GM12878 (cell line): Measurements from ENCODE around the gene TEKT2. TPM values are rescaled to one million over a fixed set of nuclear protein-coding genes. Genes with fewer than 3 reads are reported as not detected.
A peak's percentile ranks its signal among the peaks of the same experiment; 100 is the strongest.

ENCODE experiments used
- ATAC-seq: fragments of 200-7000 bp; cut with Tn5 transposase; 3 replicates; pipeline ENCODE4 v1.9.1; 2020; ENCODE audit warnings: mild to moderate bottlenecking, moderate library complexity
- BruUV-seq: library from RNA; stranded (reverse); fragments of 400-500 nt; replicated peaks from 2 replicates; lab custom pipeline; 2021; lab: Mats Ljungman, UMichigan
- CTCF ChIA-PET: fragments of 300-600 bp; sonication (Branson Sonifier 250); formaldehyde crosslinking; extraction: SDS; loops from one replicate; lab custom pipeline; 2021; ENCODE audit warnings: inconsistent platforms; lab: Yijun Ruan, JAX
- POLR2A ChIA-PET: fragments of 350-600 bp; formaldehyde crosslinking; extraction: SDS; loops from one replicate; lab custom pipeline; 2021; ENCODE audit warnings: inconsistent platforms; lab: Charles Lee
- RAD21 ChIA-PET: fragments of 300-600 bp; sonication (Branson Sonifier 250); formaldehyde crosslinking; loops from one replicate; lab custom pipeline; 2023; ENCODE audit warnings: antibody characterized with exemption; ENCODE audit not compliant: unreplicated experiment; lab: Charles Lee
- SMC1A ChIA-PET: fragments of 300-600 bp; sonication (Branson Sonifier 250); formaldehyde crosslinking; loops from one replicate; lab custom pipeline; 2023; ENCODE audit not compliant: unreplicated experiment, uncharacterized antibody; lab: Charles Lee
- DNase-seq: peaks from one replicate; pipeline ENCODE4 v3.0.0-alpha.2; 2011; ENCODE audit warnings: low read depth, low spot score
- FAIRE-seq: peaks from 3 replicates; lab custom pipeline; 2011; peaks lifted over from hg19 to GRCh38; lab: Jason Lieb, UNC
- H2AFZ ChIP-seq: 2 replicates; pipeline ENCODE4 v1.6.0; 2011; ENCODE audit warnings: low read depth, low read length, control low read depth; ENCODE audit not compliant: control insufficient read depth
- H3K27ac ChIP-seq: 2 replicates; pipeline ENCODE4 v1.5.1; 2011; ENCODE audit warnings: control low read depth; ENCODE audit not compliant: control insufficient read depth, insufficient read depth
- H3K27me3 ChIP-seq, 2 experiments: replicated peaks in 1 of 2; 2 replicates each; pipeline versions ENCODE4 v1.6.0 to v1.6.1; 2011; ENCODE audit warnings: low read length in 1 of 2; ENCODE audit not compliant: control insufficient read depth in 2 of 2, insufficient read depth in 2 of 2
- H3K36me3 ChIP-seq, 2 experiments: 2 replicates each; pipeline ENCODE4 v1.5.1; 2011; ENCODE audit warnings: low read length in 1 of 2; ENCODE audit not compliant: control insufficient read depth in 2 of 2, insufficient read depth in 2 of 2
- H3K4me1 ChIP-seq: 2 replicates; pipeline ENCODE4 v1.6.1; 2011; ENCODE audit warnings: mild to moderate bottlenecking, low read length, moderate library complexity, mixed read lengths; ENCODE audit not compliant: control insufficient read depth, insufficient read depth
- H3K4me2 ChIP-seq: 2 replicates; pipeline ENCODE4 v1.6.0; 2011; ENCODE audit warnings: control low read depth; ENCODE audit not compliant: control insufficient read depth, insufficient read depth
- H3K4me3 ChIP-seq: fragments of 200-600 bp; sonication (generic); 2 replicates; pipeline ENCODE4 v1.5.1; 2016
- H3K79me2 ChIP-seq: 2 replicates; pipeline ENCODE4 v1.6.0; 2011; ENCODE audit warnings: low read length; ENCODE audit not compliant: control insufficient read depth, insufficient read depth
- H3K9ac ChIP-seq: 2 replicates; pipeline ENCODE4 v1.8.0; 2011; ENCODE audit warnings: low read length, control low read depth, mixed read lengths; ENCODE audit not compliant: control insufficient read depth, insufficient read depth
- H3K9me3 ChIP-seq: replicated peaks from 3 replicates; pipeline ENCODE4 v1.5.1; 2011; ENCODE audit warnings: mild to moderate bottlenecking, low read length; ENCODE audit not compliant: control insufficient read depth, insufficient read depth
- H4K20me1 ChIP-seq: 2 replicates; pipeline ENCODE4 v1.6.0; 2011; ENCODE audit not compliant: control insufficient read depth, insufficient read depth
- ATF3 ChIP-seq: IDR thresholded peaks from 2 replicates; pipeline ENCODE4 v1.6.1; 2011; ENCODE audit warnings: low read depth, mild to moderate bottlenecking, low read length, moderate library complexity, borderline replicate concordance; ENCODE audit errors: extremely low read depth
- BACH1 ChIP-seq: fragments of 450-650 bp; IDR thresholded peaks from 2 replicates; pipeline ENCODE4 v1.6.1; 2017; ENCODE audit warnings: mild to moderate bottlenecking, borderline replicate concordance
- EGR1 ChIP-seq, 2 experiments: IDR thresholded peaks; 1 replicate in 1 of 2; 2 replicates in 1 of 2; pipeline ENCODE4 v1.6.1; 2011 to 2012; ENCODE audit warnings: low read depth in 2 of 2, low read length in 2 of 2, borderline replicate concordance in 1 of 2, mild to moderate bottlenecking in 1 of 2, moderate library complexity in 1 of 2
- EP300 ChIP-seq, 2 experiments: fragments of 150-350 bp in 1 of 2; IDR thresholded peaks; 2 replicates each; pipeline ENCODE4 v1.6.1; 2011 to 2012; ENCODE audit warnings: low read depth in 2 of 2, low read length in 2 of 2, borderline replicate concordance in 1 of 2, improper control_type of control experiment in 1 of 2, inconsistent platforms in 1 of 2; ENCODE audit not compliant: control insufficient read depth in 1 of 2
- MEF2A ChIP-seq: IDR thresholded peaks from 2 replicates; pipeline ENCODE4 v1.6.1; 2011; ENCODE audit warnings: low read depth, mild to moderate bottlenecking, low read length, moderate library complexity; ENCODE audit not compliant: insufficient read depth
- RAD21 ChIP-seq: IDR thresholded peaks from 2 replicates; pipeline ENCODE4 v1.6.1; 2011; ENCODE audit warnings: mild to moderate bottlenecking, low read depth, low read length, moderate library complexity; ENCODE audit not compliant: insufficient read depth
- RB1 ChIP-seq: fragments of 450-650 bp; formaldehyde crosslinking; IDR thresholded peaks from 2 replicates; pipeline ENCODE4 v1.6.1; 2017; ENCODE audit warnings: mild to moderate bottlenecking, borderline replicate concordance
- ZNF217 ChIP-seq: fragments of 450-650 bp; IDR thresholded peaks from 2 replicates; pipeline ENCODE4 v1.6.1; 2017; ENCODE audit warnings: antibody characterized with exemption, mild to moderate bottlenecking
- WGBS: methylation state at CpG from one replicate; pipeline ENCODE4 v1.1.6; 2016; ENCODE audit warnings: low lambda C conversion rate; ENCODE audit not compliant: insufficient replicate concordance, insufficient coverage; ENCODE audit errors: missing lambda C conversion rate; 5-methylcytosine and 5-hydroxymethylcytosine counted together
- in situ Hi-C: fragments of 300-500 bp; cut with MboI; formaldehyde crosslinking; loops from 9 replicates; pipeline ENCODE4 v1.14.3; 2018; ENCODE audit warnings: mixed read lengths
- intact Hi-C: fragments of 100-400 bp; cut with micrococcal nuclease; formaldehyde crosslinking; loops from one replicate; pipeline ENCODE4 v1.14.2; 2022; ENCODE audit not compliant: unreplicated experiment
- polyA plus RNA-seq, 11 experiments: library from polyadenylated mRNA; depleted of rRNA in 4 of 11; unstranded in 6 of 11; stranded (reverse) in 5 of 11; fragments of >200 nt; fragmentation: Nextera tagmentation in 4 of 11; fragmentation: Illumina TruSeq in 1 of 11; extraction: Ambion mirVana in 4 of 11; extraction: Trizol in 1 of 11; gene quantifications; 1 replicate in 1 of 11; 2 replicates in 10 of 11; pipeline versions ENCODE4 v1.2.1 to v1.2.3, GENCODE V29; 2011 to 2016; ENCODE audit warnings: inconsistent platforms in 2 of 11, missing spikeins in 2 of 11, low read depth in 1 of 11
- total RNA-seq, 4 experiments: library from RNA; depleted of rRNA in 3 of 4; stranded (reverse); fragments of >200 nt in 3 of 4; fragmentation: Illumina TruSeq in 1 of 4; extraction: Trizol in 1 of 4; gene quantifications; 2 replicates each; pipeline versions ENCODE4 v1.2.1 to v1.2.3, GENCODE V29; 2013 to 2021
- TF ChIP-seq, protein P1 (sequence below): fragments of 450-650 bp; IDR thresholded peaks from 2 replicates; pipeline ENCODE4 v1.6.1; 2016; ENCODE audit warnings: mild to moderate bottlenecking
- TF ChIP-seq, protein P2 (sequence below): IDR thresholded peaks from 2 replicates; pipeline ENCODE4 v1.6.1; 2011; ENCODE audit warnings: borderline replicate concordance, low read depth, mild to moderate bottlenecking, moderate library complexity, low read length; ENCODE audit not compliant: insufficient read depth, poor library complexity, severe bottlenecking

Gene TEKT2
- total and polyA plus RNA-seq, 10 of the 15 experiments (the other 5 are each of a cell fraction or from before 2014, with no cell fraction given), result 0.07 to 0.13 TPM; not detected in 8

DNA sequence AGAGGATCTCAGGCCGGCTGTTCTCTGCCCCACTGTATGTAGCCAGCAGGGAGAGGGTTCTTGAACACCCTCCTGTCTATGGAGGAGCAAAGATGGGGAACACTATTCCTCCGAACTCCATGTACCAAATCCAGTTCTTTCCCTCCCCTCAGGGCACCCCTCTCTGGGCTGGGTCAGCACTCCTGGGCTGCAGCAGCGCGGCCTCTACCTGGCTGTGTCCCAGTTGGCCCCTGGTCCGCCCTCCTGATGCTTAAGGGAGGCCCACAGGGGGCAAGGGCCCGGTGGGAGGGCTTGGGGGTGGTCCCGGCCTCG, 4.3 kb downstream of the TEKT2 start:
- SMC1A ChIA-PET, result no interaction called here

GRCh38 chr1:36088577-36089392, 4.9 kb downstream of the TEKT2 start, which contains the start of gene ADPRS:
Gene ADPRS, plus strand, starts transcription at chr1:36088892. Its CDS starts 13 bp downstream, at chr1:36088905.
- ChIA-PET RAD21 (no interaction called here), SMC1A (no interaction called here), CTCF (interaction anchor here (0.6 to 1.7 kb wide), 3 partner anchors 46 to 144 kb away, joined by 3 to 4 read pairs (median 3); partner anchors contain the start of gene TRAPPC3), POLR2A (interaction anchor here (1.1 kb wide), 1 partner anchor 136 kb away, joined by 3 read pairs; the partner anchor contains the start of gene THRAP3)
- intact Hi-C loops, result loop anchor here (2.0 to 10.0 kb wide), 3 partner anchors 158 to 231 kb away; partner anchors contain the start of genes AGO1 and AGO3
- ATAC-seq, result peak; percentile 92
- Histone ChIP-seq H3K36me3 (peaks cover 15 to 17% of the 10 kb centered on the region in 2 experiments), H3K4me3 (peak within 1 kb of the TSS; percentile 98), H3K9ac (peak within 1 kb of the TSS; percentile 84), H3K27me3 (no peaks in the 10 kb centered on the region; a peak in 1 of 4 replicates), H3K9me3 (no peaks in the 10 kb centered on the region), H2AFZ (peak within 1 kb of the TSS; percentile 88), H4K20me1 (no peaks in the 10 kb centered on the region), H3K79me2 (peaks cover 20% of the 10 kb centered on the region), H3K27ac (peak within 1 kb of the TSS; percentile 82), H3K4me1 (no peaks in the 10 kb centered on the region; the same call in 1 of the 2 replicates), H3K4me2 (peak within 1 kb of the TSS; percentile 85)
- FAIRE-seq, result peak; percentile 65
- 1% methylated on average over 65 of the region's 84 CpGs for WGBS
- BruUV-seq, result no TSS peak
- DNase-seq, result peak; percentile 52
- in situ Hi-C loops, result no loop called here
- TF ChIP-seq BACH1 (peak; percentile 86), RB1 (peak; percentile 97), ATF3 (no peak; the same call in 1 of the 2 replicates), EP300 (IDR thresholded peaks at IDR 0.05; ENCODE audit: borderline replicate concordance in 1 of 2, control insufficient read depth in 1 of 2, low read depth in 2 of 2, low read length in 2 of 2) (no peak; a peak in 1 of 4 replicates), ZNF217 (no peak), MEF2A (peak; percentile 55; the same call in 1 of the 2 replicates), EGR1 (IDR thresholded peaks at IDR 0.05; ENCODE audit: borderline replicate concordance in 1 of 2, low read depth in 2 of 2, low read length in 2 of 2) (peak in 1 of 2 experiments; percentile 96; a peak in 2 of 3 replicates), RAD21 (peak; percentile 34; the same call in 1 of the 2 replicates)
- TF ChIP-seq, protein P1, sequence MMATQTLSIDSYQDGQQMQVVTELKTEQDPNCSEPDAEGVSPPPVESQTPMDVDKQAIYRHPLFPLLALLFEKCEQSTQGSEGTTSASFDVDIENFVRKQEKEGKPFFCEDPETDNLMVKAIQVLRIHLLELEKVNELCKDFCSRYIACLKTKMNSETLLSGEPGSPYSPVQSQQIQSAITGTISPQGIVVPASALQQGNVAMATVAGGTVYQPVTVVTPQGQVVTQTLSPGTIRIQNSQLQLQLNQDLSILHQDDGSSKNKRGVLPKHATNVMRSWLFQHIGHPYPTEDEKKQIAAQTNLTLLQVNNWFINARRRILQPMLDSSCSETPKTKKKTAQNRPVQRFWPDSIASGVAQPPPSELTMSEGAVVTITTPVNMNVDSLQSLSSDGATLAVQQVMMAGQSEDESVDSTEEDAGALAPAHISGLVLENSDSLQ, result no peak

More for the DNA sequence above, 4.3 kb downstream of the TEKT2 start:
- WGBS, result 23% methylated on average over 8 of the region's 8 CpGs
- Histone ChIP-seq H3K79me2 (peaks cover 20% of the 10 kb centered on the region), H3K4me3 (peak overlapping the region; percentile 70), H2AFZ (peak overlapping the region; percentile 88), H3K27me3 (no peaks in the 10 kb centered on the region; a peak in 1 of 4 replicates), H4K20me1 (no peaks in the 10 kb centered on the region), H3K36me3 (peaks cover 9 to 15% of the 10 kb centered on the region in 2 experiments), H3K9ac (peak overlapping the region; percentile 57; the same call in 1 of the 2 replicates), H3K4me2 (peak overlapping the region; percentile 78), H3K9me3 (no peaks in the 10 kb centered on the region), H3K27ac (peak overlapping the region; percentile 38), H3K4me1 (no peaks in the 10 kb centered on the region; the same call in 1 of the 2 replicates)
- BruUV-seq, result no TSS peak
- ChIA-PET POLR2A (interaction anchor here (1.1 kb wide), 1 partner anchor 136 kb away, joined by 3 read pairs; the partner anchor contains the start of gene THRAP3), CTCF (no interaction called here), RAD21 (no interaction called here)
- no peak for FAIRE-seq
- ATAC-seq, result peak; percentile 39
- no peak for DNase-seq
- TF ChIP-seq, protein P2, sequence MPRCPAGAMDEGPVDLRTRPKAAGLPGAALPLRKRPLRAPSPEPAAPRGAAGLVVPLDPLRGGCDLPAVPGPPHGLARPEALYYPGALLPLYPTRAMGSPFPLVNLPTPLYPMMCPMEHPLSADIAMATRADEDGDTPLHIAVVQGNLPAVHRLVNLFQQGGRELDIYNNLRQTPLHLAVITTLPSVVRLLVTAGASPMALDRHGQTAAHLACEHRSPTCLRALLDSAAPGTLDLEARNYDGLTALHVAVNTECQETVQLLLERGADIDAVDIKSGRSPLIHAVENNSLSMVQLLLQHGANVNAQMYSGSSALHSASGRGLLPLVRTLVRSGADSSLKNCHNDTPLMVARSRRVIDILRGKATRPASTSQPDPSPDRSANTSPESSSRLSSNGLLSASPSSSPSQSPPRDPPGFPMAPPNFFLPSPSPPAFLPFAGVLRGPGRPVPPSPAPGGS, result no peak
- intact Hi-C loops, result loop anchor here (2.0 to 10.0 kb wide), 3 partner anchors 157 to 231 kb away; partner anchors contain the start of genes AGO1 and AGO3
- in situ Hi-C loops, result no loop called here
